Loucy (cell line): ENCODE results near the gene TAAR1.

Experiments used
- H2AFZ ChIP-seq: fragments of 200-600 bp; sonication (generic); 2 replicates; pipeline ENCODE4 v1.6.0; 2016; ENCODE audit warnings: antibody characterized with exemption, mild to moderate bottlenecking, low read length, moderate library complexity
- H3F3A ChIP-seq: fragments of 200-600 bp; 2 replicates; pipeline ENCODE4 v1.6.0; 2016; ENCODE audit warnings: antibody characterized with exemption, low read depth, mild to moderate bottlenecking
- H3K27me3 ChIP-seq: fragments of 200-600 bp; sonication (generic); 2 replicates; pipeline ENCODE4 v1.6.1; 2014; ENCODE audit warnings: low read length, mild to moderate bottlenecking; ENCODE audit not compliant: insufficient read depth, poor library complexity, severe bottlenecking
- H3K36me3 ChIP-seq: fragments of 200-600 bp; sonication (generic); 2 replicates; pipeline ENCODE4 v1.6.1; 2016; ENCODE audit warnings: low read length; ENCODE audit not compliant: insufficient read depth
- H3K4me1 ChIP-seq: fragments of 200-600 bp; sonication (generic); 2 replicates; pipeline ENCODE4 v1.5.1; 2014; ENCODE audit warnings: low read length, mild to moderate bottlenecking; ENCODE audit not compliant: insufficient read depth, poor library complexity, severe bottlenecking
- H3K4me2 ChIP-seq: fragments of 200-600 bp; sonication (generic); 2 replicates; pipeline ENCODE4 v1.6.0; 2014; ENCODE audit warnings: antibody characterized with exemption, low read length, low read depth, mild to moderate bottlenecking; ENCODE audit not compliant: poor library complexity, severe bottlenecking
- H3K4me3 ChIP-seq: fragments of 200-600 bp; sonication (generic); 2 replicates; pipeline ENCODE4 v1.5.1; 2014; ENCODE audit warnings: low read length, mild to moderate bottlenecking, mixed read lengths; ENCODE audit not compliant: poor library complexity, severe bottlenecking
- H3K79me2 ChIP-seq: fragments of 200-600 bp; sonication (generic); 2 replicates; pipeline ENCODE4 v1.6.1; 2014; ENCODE audit warnings: low read length; ENCODE audit not compliant: insufficient read depth
- H3K9ac ChIP-seq: fragments of 200-600 bp; sonication (generic); 2 replicates; pipeline ENCODE4 v1.6.0; 2014; ENCODE audit warnings: mild to moderate bottlenecking, low read depth, low read length, moderate library complexity; ENCODE audit not compliant: poor library complexity, severe bottlenecking
- H3K9me2 ChIP-seq: fragments of 200-600 bp; sonication (generic); replicated peaks from 2 replicates; pipeline ENCODE4 v1.6.1; 2016; ENCODE audit warnings: low read depth, low read length, mixed read lengths
- H3K9me3 ChIP-seq: fragments of 200-600 bp; sonication (generic); 2 replicates; pipeline ENCODE4 v1.6.1; 2014; ENCODE audit warnings: mild to moderate bottlenecking, antibody characterized with exemption, low read length, low read depth; ENCODE audit not compliant: insufficient read depth
- H4K20me1 ChIP-seq: fragments of 200-600 bp; sonication (generic); 2 replicates; pipeline ENCODE4 v1.6.0; 2014; ENCODE audit warnings: antibody characterized with exemption, low read length, mild to moderate bottlenecking; ENCODE audit not compliant: insufficient read depth, poor library complexity, severe bottlenecking
- EZH2phosphoT487 ChIP-seq: fragments of 200-600 bp; IDR thresholded peaks from 2 replicates; pipeline ENCODE4 v1.6.1; 2018; ENCODE audit warnings: antibody characterized with exemption, mild to moderate bottlenecking, moderate library complexity, borderline replicate concordance
- TF ChIP-seq, protein P1 (sequence below): fragments of 200-600 bp; sonication (generic); conservative IDR thresholded peaks from 2 replicates; pipeline ENCODE4 v1.5.1; 2014; ENCODE audit warnings: mild to moderate bottlenecking, antibody characterized with exemption, low read length

TAAR1 gene

DNA sequence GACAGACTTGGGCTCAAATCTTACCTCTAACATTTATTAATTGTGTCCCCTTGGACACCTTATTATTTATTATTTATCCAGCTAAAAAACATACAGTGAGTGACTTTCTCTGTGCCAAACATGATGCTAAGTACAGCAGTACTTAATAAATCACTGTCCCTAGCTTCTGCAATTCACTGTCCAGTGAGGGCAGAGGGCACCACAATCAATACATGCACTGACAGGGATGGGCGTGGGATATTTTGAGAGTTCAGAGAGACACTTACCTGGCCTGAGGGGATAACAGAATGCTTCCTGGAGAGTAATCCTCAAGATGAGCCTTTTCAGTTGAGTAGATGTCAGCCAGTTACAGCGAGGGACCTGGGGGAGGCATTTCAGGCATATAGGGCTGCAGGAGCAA, 25.6 kb downstream of the TAAR1 start:
- TF ChIP-seq EZH2phosphoT487, result no peak
- TF ChIP-seq, protein P1, sequence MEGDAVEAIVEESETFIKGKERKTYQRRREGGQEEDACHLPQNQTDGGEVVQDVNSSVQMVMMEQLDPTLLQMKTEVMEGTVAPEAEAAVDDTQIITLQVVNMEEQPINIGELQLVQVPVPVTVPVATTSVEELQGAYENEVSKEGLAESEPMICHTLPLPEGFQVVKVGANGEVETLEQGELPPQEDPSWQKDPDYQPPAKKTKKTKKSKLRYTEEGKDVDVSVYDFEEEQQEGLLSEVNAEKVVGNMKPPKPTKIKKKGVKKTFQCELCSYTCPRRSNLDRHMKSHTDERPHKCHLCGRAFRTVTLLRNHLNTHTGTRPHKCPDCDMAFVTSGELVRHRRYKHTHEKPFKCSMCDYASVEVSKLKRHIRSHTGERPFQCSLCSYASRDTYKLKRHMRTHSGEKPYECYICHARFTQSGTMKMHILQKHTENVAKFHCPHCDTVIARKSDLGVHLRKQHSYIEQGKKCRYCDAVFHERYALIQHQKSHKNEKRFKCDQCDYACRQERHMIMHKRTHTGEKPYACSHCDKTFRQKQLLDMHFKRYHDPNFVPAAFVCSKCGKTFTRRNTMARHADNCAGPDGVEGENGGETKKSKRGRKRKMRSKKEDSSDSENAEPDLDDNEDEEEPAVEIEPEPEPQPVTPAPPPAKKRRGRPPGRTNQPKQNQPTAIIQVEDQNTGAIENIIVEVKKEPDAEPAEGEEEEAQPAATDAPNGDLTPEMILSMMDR, result no peak
- no peaks in the 10 kb centered on the region for H3K79me2 ChIP-seq
- H2AFZ ChIP-seq, result no peak overlapping the region
- H3K4me1 ChIP-seq, result no peaks in the 10 kb centered on the region
- no peak overlapping the region for H3K9ac ChIP-seq
- no peak overlapping the region for H3K4me2 ChIP-seq
- no peaks in the 10 kb centered on the region for H3K36me3 ChIP-seq
- no peaks in the 10 kb centered on the region for H3K9me2 ChIP-seq
- no peaks in the 10 kb centered on the region for H3K27me3 ChIP-seq
- H3F3A ChIP-seq, result no peaks in the 10 kb centered on the region
- H3K4me3 ChIP-seq, result no peak overlapping the region
- H4K20me1 ChIP-seq, result no peaks in the 10 kb centered on the region
- H3K9me3 ChIP-seq, result no peaks in the 10 kb centered on the region

GRCh38 chr6:132624175-132624574, 34.8 kb downstream of the TAAR1 start, which contains the start of gene TAAR2:
TAAR2 (minus strand) TSS chr6:132624275; CDS start chr6:132624275, 0 bp downstream.
- H3K27me3 ChIP-seq, result no peaks in the 10 kb centered on the region
- H3K4me3 ChIP-seq, result no peak within 1 kb of the TSS
- no peaks in the 10 kb centered on the region for H3K4me1 ChIP-seq
- no peaks in the 10 kb centered on the region for H4K20me1 ChIP-seq
- H3K9me3 ChIP-seq, result no peaks in the 10 kb centered on the region
- no peaks in the 10 kb centered on the region for H3K79me2 ChIP-seq
- H3K36me3 ChIP-seq, result no peaks in the 10 kb centered on the region
- H3K4me2 ChIP-seq, result no peak within 1 kb of the TSS
- H3K9ac ChIP-seq, result no peak within 1 kb of the TSS
- no peaks in the 10 kb centered on the region for H3F3A ChIP-seq
- TF ChIP-seq, protein P1, result no peak
- TF ChIP-seq EZH2phosphoT487, result no peak
- H3K9me2 ChIP-seq, result no peaks in the 10 kb centered on the region
- H2AFZ ChIP-seq, result no peak within 1 kb of the TSS

DNA sequence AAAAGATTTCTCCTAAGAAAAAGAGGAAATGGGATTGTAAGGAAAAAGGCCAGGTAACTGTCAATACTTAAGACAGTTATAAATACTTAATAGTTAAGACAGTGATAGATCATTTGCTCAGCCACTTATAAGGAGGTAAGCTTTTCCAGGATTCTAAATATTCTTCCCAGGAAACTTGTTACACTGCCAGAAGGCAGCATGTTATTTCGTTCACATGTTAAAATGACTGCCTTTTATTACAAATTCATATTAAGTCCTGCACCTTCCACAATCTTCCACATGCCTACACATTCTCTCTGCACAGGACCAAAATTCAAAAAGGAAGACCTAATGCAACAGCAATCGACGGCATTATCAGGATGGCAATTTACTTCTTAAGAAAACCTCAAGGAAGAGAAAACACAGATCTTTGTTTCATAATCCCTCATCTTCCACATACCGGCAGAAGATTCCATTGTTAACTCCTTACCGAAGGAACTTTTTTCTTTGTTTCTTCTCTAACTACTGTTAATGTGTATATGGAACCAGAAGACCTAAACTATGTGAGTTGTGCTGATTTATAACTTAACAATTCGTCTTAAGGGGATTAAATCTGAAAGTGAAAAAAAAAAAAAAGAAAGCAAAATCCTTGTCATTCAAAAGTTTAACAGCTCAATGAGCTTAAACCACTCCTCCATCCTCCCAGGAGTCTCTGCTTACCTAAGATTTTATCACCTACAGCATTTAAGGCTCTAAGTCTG, 35.7 kb downstream of the TAAR1 start:
- H3K9ac ChIP-seq, result no peak overlapping the region
- H3F3A ChIP-seq, result no peaks in the 10 kb centered on the region
- no peaks in the 10 kb centered on the region for H3K9me3 ChIP-seq
- H3K9me2 ChIP-seq, result no peaks in the 10 kb centered on the region
- no peaks in the 10 kb centered on the region for H3K4me1 ChIP-seq
- TF ChIP-seq EZH2phosphoT487, result no peak
- TF ChIP-seq, protein P1, result no peak
- H2AFZ ChIP-seq, result no peak overlapping the region
- no peaks in the 10 kb centered on the region for H3K79me2 ChIP-seq
- no peak overlapping the region for H3K4me3 ChIP-seq
- H3K27me3 ChIP-seq, result no peaks in the 10 kb centered on the region
- no peaks in the 10 kb centered on the region for H4K20me1 ChIP-seq
- H3K4me2 ChIP-seq, result no peak overlapping the region
- no peaks in the 10 kb centered on the region for H3K36me3 ChIP-seq
